Right lobe of liver (tissue), 6 donors: ENCODE data around the gene PFKFB3. TPM values are rescaled to one million over a fixed set of nuclear protein-coding genes. Genes with fewer than 3 reads are reported as not detected.
A peak's percentile ranks its signal among the peaks of the same experiment; 100 is the strongest.

Experiments used
- ATAC-seq, 4 donors: fragments of 200-7000 bp; cut with Tn5 transposase; one replicate each; pipeline ENCODE4 v1.9.1; 2020; ENCODE audit warnings: mild to moderate bottlenecking in 4 of 4, moderate library complexity in 4 of 4
- DNase-seq, 3 donors: peaks; one replicate each; pipeline ENCODE4 v3.0.0-alpha.2; 2020
- H3K27ac ChIP-seq, 3 donors: fragments of 200-600 bp; one replicate each; pipeline ENCODE4 v1.8.0; 2022
- H3K27me3 ChIP-seq, 2 donors: fragments of 200-600 bp; one replicate each; pipeline ENCODE4 v1.8.0; 2022
- H3K36me3 ChIP-seq, 4 donors: fragments of 200-600 bp; sonication (generic) in 1 of 4; one replicate each; pipeline versions ENCODE4 v1.5.1 to v1.8.0; 2017 to 2022; ENCODE audit warnings: control low read depth in 1 of 4
- H3K4me1 ChIP-seq, 4 donors: fragments of 200-600 bp; sonication (generic) in 1 of 4; one replicate each; pipeline versions ENCODE4 v1.5.1 to v1.8.0; 2017 to 2022; ENCODE audit warnings: control low read depth in 1 of 4
- H3K4me3 ChIP-seq, 3 donors: fragments of 200-600 bp; one replicate each; pipeline ENCODE4 v1.8.0; 2022
- H3K9me3 ChIP-seq, 4 donors: fragments of 200-600 bp; sonication (generic) in 1 of 4; one replicate each; pipeline versions ENCODE4 v1.5.1 to v1.8.0; 2017 to 2022; ENCODE audit warnings: control low read depth in 1 of 4
- POLR2A ChIP-seq: fragments of 450-650 bp; IDR thresholded peaks from one replicate; pipeline ENCODE4 v1.6.1; 2017; ENCODE audit warnings: antibody characterized with exemption, mild to moderate bottlenecking
- WGBS: methylation state at CpG from one replicate; pipeline ENCODE4 v1.1.6; 2018; ENCODE audit warnings: low coverage, low lambda C conversion rate; ENCODE audit not compliant: insufficient coverage; ENCODE audit errors: missing lambda C conversion rate; 5-methylcytosine and 5-hydroxymethylcytosine counted together
- intact Hi-C, 2 donors: fragments of 100-400 bp; cut with DNase I; formaldehyde crosslinking; loops; one replicate each; pipeline versions ENCODE4 v1.11.2 to v1.14.1; 2022
- total RNA-seq, 6 experiments: library from RNA; depleted of rRNA in 2 of 6; stranded (reverse); fragments of >200 nt in 2 of 6; fragmentation: NEBNext Ultra II Directional in 3 of 6; extraction: Animal tissue kit (Norgen Biotek cat#: 25700) in 3 of 6; gene quantifications; one replicate each; pipeline versions ENCODE4 v1.1.0 to v1.2.4, GENCODE V29; 2016 to 2023
- TF ChIP-seq, protein P1 (sequence below), 4 donors: fragments of 200-600 bp in 3 of 4; fragments of 450-650 bp in 1 of 4; IDR thresholded peaks; one replicate each; pipeline versions ENCODE4 v1.5.1 to v1.8.0; 2016 to 2022; ENCODE audit warnings: antibody characterized with exemption in 4 of 4, mild to moderate bottlenecking in 2 of 4
- donor health status: DM: no; HTN: yes; CAD: no.
- donor health status: DM: no; HTN: no; CAD: no.
- donor health status: DM: no; HTN: no; CAD: no.
- donor health status: DM: no; HTN: yes; CAD: no.
- donor health status: DM: no; HTN: yes; CAD: no.

The PFKFB3 gene
- total RNA-seq, 6 experiments from 2014 or later, result 6.8 to 57.8 (median 20.8) TPM

DNA sequence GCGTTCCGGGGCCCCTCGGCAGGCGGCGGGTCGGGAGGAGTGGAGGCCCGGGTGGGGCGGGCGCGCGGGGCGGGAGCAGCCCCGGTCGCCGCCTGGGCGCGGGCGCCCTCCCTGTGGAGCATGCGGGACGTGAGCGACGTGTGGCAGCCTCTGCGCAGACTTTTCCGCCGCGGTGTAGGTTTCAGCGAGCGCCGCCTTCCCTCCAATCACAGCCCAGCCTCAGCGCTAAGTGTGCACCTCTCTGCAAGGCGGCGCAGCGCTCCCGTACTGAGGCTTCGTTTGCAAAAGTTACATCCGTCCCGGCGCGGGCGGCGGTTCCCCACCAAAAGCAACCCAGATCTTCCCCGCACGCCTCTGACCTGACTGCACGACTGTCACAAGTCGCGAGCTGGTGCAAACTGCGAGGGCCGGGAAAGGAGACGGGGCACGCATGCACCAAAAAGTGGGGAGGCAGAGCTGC is 1.2 kb upstream of the PFKFB3 start:
- no peaks in the 10 kb centered on the region for H3K9me3 ChIP-seq
- H3K4me1 ChIP-seq, result peaks cover 0 to 51% (median 10%) of the 10 kb centered on the region in 4 donors
- H3K27ac ChIP-seq, result peak overlapping the region; percentile 44 to 68 (median 60)
- intact Hi-C loops, result loop anchor here (5.0 kb wide), 1 partner anchor 201 kb away; no protein-coding TSS in a partner anchor
- peak; percentile 45 for TF ChIP-seq POLR2A
- TF ChIP-seq, protein P1, sequence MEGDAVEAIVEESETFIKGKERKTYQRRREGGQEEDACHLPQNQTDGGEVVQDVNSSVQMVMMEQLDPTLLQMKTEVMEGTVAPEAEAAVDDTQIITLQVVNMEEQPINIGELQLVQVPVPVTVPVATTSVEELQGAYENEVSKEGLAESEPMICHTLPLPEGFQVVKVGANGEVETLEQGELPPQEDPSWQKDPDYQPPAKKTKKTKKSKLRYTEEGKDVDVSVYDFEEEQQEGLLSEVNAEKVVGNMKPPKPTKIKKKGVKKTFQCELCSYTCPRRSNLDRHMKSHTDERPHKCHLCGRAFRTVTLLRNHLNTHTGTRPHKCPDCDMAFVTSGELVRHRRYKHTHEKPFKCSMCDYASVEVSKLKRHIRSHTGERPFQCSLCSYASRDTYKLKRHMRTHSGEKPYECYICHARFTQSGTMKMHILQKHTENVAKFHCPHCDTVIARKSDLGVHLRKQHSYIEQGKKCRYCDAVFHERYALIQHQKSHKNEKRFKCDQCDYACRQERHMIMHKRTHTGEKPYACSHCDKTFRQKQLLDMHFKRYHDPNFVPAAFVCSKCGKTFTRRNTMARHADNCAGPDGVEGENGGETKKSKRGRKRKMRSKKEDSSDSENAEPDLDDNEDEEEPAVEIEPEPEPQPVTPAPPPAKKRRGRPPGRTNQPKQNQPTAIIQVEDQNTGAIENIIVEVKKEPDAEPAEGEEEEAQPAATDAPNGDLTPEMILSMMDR (IDR thresholded peaks at IDR 0.05), result peak in 1 of 4 donors; percentile 4
- peak; percentile 42 to 55 (median 48) for ATAC-seq
- 7% methylated on average over 9 of the region's 50 CpGs for WGBS
- DNase-seq, result peak; percentile 85 to 91 (median 85)
- H3K36me3 ChIP-seq, result no peaks in the 10 kb centered on the region
- H3K27me3 ChIP-seq, result no peaks in the 10 kb centered on the region
- peak overlapping the region; percentile 20 to 84 (median 61) for H3K4me3 ChIP-seq

DNA sequence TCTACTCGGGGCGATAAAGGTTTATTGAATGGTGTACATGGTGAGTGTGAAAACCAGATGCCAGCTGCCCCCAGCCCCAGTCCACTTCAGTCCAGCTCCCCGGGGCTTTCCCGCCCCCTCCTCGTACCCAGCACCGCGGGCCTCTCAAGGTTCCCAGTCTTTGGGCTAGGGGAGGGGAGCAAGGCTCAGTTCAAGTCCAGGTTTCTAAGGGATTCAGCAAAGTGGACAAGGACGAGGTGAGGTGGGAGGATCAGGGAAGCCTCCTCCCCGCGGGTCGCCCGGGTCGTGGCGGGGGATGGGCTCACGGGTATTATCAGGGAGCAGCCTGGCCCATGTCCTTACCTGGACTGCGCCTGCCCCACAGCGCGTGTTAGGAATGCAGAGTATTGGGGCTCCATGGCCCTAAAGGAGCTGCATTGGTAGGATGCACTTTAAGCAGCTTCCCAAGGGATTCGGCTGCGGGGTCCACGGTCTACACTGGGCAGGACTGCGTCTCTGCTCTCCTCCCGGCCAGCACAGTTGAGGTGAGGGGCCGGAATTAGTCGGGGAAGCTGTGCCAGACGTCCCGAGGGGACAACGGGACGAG is 541 bp upstream of the PFKFB3 start:
- H3K36me3 ChIP-seq, result no peaks in the 10 kb centered on the region
- H3K9me3 ChIP-seq, result no peaks in the 10 kb centered on the region
- ATAC-seq (peak; percentile 2 to 4 (median 3)), DNase-seq (peak in 1 of 3 donors; percentile 45)
- no peaks in the 10 kb centered on the region for H3K27me3 ChIP-seq
- H3K4me3 ChIP-seq, result peak overlapping the region; percentile 61 to 88 (median 84)
- H3K4me1 ChIP-seq, result peaks cover 0 to 51% (median 10%) of the 10 kb centered on the region in 4 donors
- H3K27ac ChIP-seq, result peak overlapping the region; percentile 60 to 93 (median 68)
- TF ChIP-seq, protein P1 (IDR thresholded peaks at IDR 0.05), result no peak
- intact Hi-C loops, result loop anchor here (5.0 kb wide), 1 partner anchor 200 kb away; no protein-coding TSS in a partner anchor
- 0% methylated on average over 10 of the region's 29 CpGs for WGBS

DNA sequence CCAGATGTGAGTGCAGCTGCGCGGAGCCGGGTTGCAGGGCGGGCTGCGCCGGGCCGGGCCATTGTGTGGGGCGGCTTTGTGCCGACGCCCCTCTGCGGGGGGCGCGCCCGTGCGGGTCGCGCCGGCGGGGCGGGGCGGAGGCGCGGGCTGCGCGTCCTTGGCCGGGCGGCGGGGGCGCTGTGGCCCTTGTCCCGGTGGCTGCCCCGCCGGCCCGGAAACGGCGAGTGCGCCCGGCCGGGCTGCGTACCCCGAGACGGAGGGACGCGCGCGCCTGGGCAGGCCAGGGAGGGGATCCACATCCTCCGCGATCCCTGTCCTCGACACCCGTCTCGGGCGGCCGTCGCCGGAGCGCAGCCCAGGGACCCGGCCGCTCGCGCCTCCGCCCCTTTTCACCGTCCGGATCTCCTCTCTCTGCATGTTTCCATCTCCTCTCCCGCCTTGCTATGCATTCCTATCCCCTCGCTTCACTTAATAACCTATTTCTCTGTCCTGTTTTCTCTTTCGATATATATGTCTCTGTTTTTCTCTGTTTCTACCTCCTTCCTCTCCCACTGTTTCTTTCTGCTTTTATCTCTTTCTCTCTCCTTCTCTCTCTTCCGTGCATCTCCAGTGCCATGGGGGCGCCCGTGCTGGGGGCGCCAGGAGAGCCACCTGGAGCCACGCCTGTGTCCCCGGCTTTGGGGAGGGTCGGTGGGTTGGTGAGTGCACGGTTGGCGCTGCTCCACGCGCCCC is 765 bp downstream of the PFKFB3 start:
- peaks cover 0 to 49% (median 10%) of the 10 kb centered on the region in 4 donors for H3K4me1 ChIP-seq
- DNase-seq (peak; percentile 72 to 76 (median 73)), ATAC-seq (peak; percentile 13 to 27 (median 22))
- H3K4me3 ChIP-seq, result peak overlapping the region; percentile 61 to 88 (median 84)
- TF ChIP-seq, protein P1 (IDR thresholded peaks at IDR 0.05), result peak in 3 of 4 donors; percentile 23 to 61 (median 52)
- TF ChIP-seq POLR2A, result no peak
- H3K27ac ChIP-seq, result peak overlapping the region; percentile 72 to 93 (median 85)
- no peaks in the 10 kb centered on the region for H3K27me3 ChIP-seq
- no peaks in the 10 kb centered on the region for H3K36me3 ChIP-seq
- H3K9me3 ChIP-seq, result no peaks in the 10 kb centered on the region
- intact Hi-C loops, result loop anchor here (5.0 kb wide), 1 partner anchor 199 kb away; no protein-coding TSS in a partner anchor
- 2% methylated on average over 22 of the region's 76 CpGs for WGBS

DNA sequence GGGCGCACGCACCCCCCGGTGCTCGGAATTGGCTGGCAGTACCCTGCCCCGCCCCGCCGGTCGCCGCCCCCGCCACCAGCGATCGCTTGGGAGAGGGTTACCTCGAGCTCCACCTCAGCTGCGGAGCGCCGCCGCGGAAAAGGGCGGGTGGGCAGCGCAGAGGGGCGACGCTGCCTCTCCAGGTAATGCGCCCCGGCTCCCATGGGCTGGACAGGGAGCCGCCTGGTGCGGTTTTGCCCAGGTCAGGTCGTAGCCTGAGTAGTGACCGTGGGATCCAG is 1.3 kb downstream of the PFKFB3 start:
- Histone ChIP-seq H3K4me3 (peak overlapping the region; percentile 61 to 88 (median 84)), H3K4me1 (peaks cover 0 to 44% (median 10%) of the 10 kb centered on the region in 4 donors), H3K27me3 (no peaks in the 10 kb centered on the region), H3K9me3 (no peaks in the 10 kb centered on the region), H3K36me3 (no peaks in the 10 kb centered on the region), H3K27ac (peak overlapping the region; percentile 31 to 93 (median 85))
- intact Hi-C loops, result loop anchor here (5.0 kb wide), 1 partner anchor 198 kb away; no protein-coding TSS in a partner anchor
- peak in 3 of 4 donors; percentile 4 to 36 (median 4) for ATAC-seq
- no peak for TF ChIP-seq POLR2A
- TF ChIP-seq, protein P1 (IDR thresholded peaks at IDR 0.05), result no peak
- 0% methylated on average over 3 of the region's 28 CpGs for WGBS
- peak; percentile 73 to 74 (median 74) for DNase-seq
